H1 (cell line): ENCODE data around the gene C3. TPM values are rescaled to one million over a fixed set of nuclear protein-coding genes. Genes with fewer than 3 reads are reported as not detected.

Experiments used
- CBX8 ChIP-seq: fragments of 300-800, 300-1000 bp; sonication (generic); IDR thresholded peaks from 2 replicates; pipeline ENCODE4 v1.7.1; 2016; ENCODE audit warnings: low read depth, low read length, borderline replicate concordance
- CREB1 ChIP-seq: IDR thresholded peaks from 2 replicates; pipeline ENCODE4 v1.6.1; 2012; ENCODE audit warnings: inconsistent platforms
- MAFK ChIP-seq: IDR thresholded peaks from 2 replicates; pipeline ENCODE4 v1.6.1; 2012; ENCODE audit warnings: low read depth, mild to moderate bottlenecking, improper control_type of control experiment, low read length
- POLR2A ChIP-seq, 2 experiments: IDR thresholded peaks; 1 replicate in 1 of 2; 2 replicates in 1 of 2; pipeline ENCODE4 v1.6.1; 2011; ENCODE audit warnings: low read depth in 2 of 2, low read length in 2 of 2, mild to moderate bottlenecking in 2 of 2; ENCODE audit errors: control extremely low read depth in 1 of 2
- POLR2AphosphoS5 ChIP-seq: IDR thresholded peaks from 2 replicates; pipeline ENCODE4 v1.6.1; 2011; ENCODE audit warnings: low read depth, low read length
- RAD21 ChIP-seq, 2 experiments: IDR thresholded peaks in 1 of 2; conservative IDR thresholded peaks in 1 of 2; 2 replicates each; pipeline ENCODE4 v1.6.1; 2011; ENCODE audit warnings: low read depth in 2 of 2, low read length in 2 of 2, improper control_type of control experiment in 1 of 2, inconsistent platforms in 1 of 2, mild to moderate bottlenecking in 1 of 2, moderate library complexity in 1 of 2
- ZNF274 ChIP-seq: IDR thresholded peaks from 2 replicates; pipeline ENCODE4 v1.7.0; 2012; ENCODE audit warnings: low read length, borderline replicate concordance; ENCODE audit errors: extremely low read depth
- polyA plus RNA-seq, 7 experiments: library from polyadenylated mRNA; depleted of rRNA in 3 of 7; stranded (reverse) in 5 of 7; unstranded in 2 of 7; fragments of >200 nt in 5 of 7; fragments of 200-250 nt in 2 of 7; gene quantifications; 1 replicate in 5 of 7; 2 replicates in 1 of 7; 4 replicates in 1 of 7; pipeline versions ENCODE4 v1.2.1 to v1.2.3, GENCODE V29; 2011 to 2013; ENCODE audit warnings: missing spikeins in 2 of 7, mixed read lengths in 2 of 7
- total RNA-seq: library from RNA; stranded (reverse); fragmentation: NEBNext Ultra II Directional; extraction: Animal tissue kit (Norgen Biotek cat#: 25700); gene quantifications from 2 replicates; pipeline ENCODE4 v1.2.1, GENCODE V29; 2021
- TF ChIP-seq, protein P1 (sequence below): fragments of 300-600 bp; sonication (generic); IDR thresholded peaks from 2 replicates; pipeline ENCODE4 v1.7.1; 2012; ENCODE audit warnings: low read length, moderate library complexity, mild to moderate bottlenecking, inconsistent platforms; ENCODE audit not compliant: insufficient replicate concordance
- TF ChIP-seq, protein P2 (sequence below): IDR thresholded peaks from 2 replicates; pipeline ENCODE4 v1.6.1; 2011; ENCODE audit warnings: low read depth, mild to moderate bottlenecking, low read length; ENCODE audit not compliant: insufficient read depth

The C3 gene
- total and polyA plus RNA-seq, 2 of the 8 experiments (the other 6 are each of a cell fraction or from before 2014, with no cell fraction given): 6.4 to 12.8 TPM

DNA sequence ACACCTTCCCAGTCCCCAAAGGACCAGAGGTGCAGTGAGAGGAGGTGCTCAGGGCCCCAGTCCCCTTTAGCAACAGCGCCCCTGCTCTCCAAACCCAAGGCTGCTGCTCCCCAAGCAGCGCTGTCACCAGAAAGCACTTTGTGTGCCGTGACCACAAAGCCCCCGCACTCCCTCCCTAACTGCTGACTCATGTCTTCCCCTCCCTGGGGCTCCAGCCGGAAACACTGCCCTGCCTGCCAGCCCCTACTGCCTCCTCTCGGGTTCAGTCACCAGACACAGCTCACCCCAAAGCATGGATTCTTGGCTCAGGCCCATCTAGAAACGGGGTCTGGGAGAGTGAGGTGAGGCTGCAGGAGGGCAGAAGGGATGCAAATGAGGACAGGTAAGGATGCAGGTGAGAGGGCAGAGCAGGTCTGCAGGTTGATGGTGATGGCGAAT, 45.6 kb downstream of the C3 start (continued):
- TF ChIP-seq, protein P1, sequence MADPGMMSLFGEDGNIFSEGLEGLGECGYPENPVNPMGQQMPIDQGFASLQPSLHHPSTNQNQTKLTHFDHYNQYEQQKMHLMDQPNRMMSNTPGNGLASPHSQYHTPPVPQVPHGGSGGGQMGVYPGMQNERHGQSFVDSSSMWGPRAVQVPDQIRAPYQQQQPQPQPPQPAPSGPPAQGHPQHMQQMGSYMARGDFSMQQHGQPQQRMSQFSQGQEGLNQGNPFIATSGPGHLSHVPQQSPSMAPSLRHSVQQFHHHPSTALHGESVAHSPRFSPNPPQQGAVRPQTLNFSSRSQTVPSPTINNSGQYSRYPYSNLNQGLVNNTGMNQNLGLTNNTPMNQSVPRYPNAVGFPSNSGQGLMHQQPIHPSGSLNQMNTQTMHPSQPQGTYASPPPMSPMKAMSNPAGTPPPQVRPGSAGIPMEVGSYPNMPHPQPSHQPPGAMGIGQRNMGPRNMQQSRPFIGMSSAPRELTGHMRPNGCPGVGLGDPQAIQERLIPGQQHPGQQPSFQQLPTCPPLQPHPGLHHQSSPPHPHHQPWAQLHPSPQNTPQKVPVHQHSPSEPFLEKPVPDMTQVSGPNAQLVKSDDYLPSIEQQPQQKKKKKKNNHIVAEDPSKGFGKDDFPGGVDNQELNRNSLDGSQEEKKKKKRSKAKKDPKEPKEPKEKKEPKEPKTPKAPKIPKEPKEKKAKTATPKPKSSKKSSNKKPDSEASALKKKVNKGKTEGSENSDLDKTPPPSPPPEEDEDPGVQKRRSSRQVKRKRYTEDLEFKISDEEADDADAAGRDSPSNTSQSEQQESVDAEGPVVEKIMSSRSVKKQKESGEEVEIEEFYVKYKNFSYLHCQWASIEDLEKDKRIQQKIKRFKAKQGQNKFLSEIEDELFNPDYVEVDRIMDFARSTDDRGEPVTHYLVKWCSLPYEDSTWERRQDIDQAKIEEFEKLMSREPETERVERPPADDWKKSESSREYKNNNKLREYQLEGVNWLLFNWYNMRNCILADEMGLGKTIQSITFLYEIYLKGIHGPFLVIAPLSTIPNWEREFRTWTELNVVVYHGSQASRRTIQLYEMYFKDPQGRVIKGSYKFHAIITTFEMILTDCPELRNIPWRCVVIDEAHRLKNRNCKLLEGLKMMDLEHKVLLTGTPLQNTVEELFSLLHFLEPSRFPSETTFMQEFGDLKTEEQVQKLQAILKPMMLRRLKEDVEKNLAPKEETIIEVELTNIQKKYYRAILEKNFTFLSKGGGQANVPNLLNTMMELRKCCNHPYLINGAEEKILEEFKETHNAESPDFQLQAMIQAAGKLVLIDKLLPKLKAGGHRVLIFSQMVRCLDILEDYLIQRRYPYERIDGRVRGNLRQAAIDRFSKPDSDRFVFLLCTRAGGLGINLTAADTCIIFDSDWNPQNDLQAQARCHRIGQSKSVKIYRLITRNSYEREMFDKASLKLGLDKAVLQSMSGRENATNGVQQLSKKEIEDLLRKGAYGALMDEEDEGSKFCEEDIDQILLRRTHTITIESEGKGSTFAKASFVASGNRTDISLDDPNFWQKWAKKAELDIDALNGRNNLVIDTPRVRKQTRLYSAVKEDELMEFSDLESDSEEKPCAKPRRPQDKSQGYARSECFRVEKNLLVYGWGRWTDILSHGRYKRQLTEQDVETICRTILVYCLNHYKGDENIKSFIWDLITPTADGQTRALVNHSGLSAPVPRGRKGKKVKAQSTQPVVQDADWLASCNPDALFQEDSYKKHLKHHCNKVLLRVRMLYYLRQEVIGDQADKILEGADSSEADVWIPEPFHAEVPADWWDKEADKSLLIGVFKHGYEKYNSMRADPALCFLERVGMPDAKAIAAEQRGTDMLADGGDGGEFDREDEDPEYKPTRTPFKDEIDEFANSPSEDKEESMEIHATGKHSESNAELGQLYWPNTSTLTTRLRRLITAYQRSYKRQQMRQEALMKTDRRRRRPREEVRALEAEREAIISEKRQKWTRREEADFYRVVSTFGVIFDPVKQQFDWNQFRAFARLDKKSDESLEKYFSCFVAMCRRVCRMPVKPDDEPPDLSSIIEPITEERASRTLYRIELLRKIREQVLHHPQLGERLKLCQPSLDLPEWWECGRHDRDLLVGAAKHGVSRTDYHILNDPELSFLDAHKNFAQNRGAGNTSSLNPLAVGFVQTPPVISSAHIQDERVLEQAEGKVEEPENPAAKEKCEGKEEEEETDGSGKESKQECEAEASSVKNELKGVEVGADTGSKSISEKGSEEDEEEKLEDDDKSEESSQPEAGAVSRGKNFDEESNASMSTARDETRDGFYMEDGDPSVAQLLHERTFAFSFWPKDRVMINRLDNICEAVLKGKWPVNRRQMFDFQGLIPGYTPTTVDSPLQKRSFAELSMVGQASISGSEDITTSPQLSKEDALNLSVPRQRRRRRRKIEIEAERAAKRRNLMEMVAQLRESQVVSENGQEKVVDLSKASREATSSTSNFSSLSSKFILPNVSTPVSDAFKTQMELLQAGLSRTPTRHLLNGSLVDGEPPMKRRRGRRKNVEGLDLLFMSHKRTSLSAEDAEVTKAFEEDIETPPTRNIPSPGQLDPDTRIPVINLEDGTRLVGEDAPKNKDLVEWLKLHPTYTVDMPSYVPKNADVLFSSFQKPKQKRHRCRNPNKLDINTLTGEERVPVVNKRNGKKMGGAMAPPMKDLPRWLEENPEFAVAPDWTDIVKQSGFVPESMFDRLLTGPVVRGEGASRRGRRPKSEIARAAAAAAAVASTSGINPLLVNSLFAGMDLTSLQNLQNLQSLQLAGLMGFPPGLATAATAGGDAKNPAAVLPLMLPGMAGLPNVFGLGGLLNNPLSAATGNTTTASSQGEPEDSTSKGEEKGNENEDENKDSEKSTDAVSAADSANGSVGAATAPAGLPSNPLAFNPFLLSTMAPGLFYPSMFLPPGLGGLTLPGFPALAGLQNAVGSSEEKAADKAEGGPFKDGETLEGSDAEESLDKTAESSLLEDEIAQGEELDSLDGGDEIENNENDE: no peak
- TF ChIP-seq POLR2AphosphoS5: 0 out of 2 replicates have a peak, but pooled peaks have one; percentile 20
- TF ChIP-seq ZNF274: no peak
- TF ChIP-seq POLR2A (IDR thresholded peaks at IDR 0.05; ENCODE audit: control extremely low read depth in 1 of 2, low read depth in 2 of 2, low read length in 2 of 2): peak in 1 of 2 experiments; percentile 45; a peak in 1 of 3 replicates
- TF ChIP-seq MAFK: peak; percentile 97
- TF ChIP-seq CBX8: no peak
- TF ChIP-seq RAD21 (IDR thresholded peaks at IDR 0.05 in 1 of 2, conservative IDR thresholded peaks at IDR 0.05 in 1 of 2; ENCODE audit: low read depth in 2 of 2, low read length in 2 of 2): peak in 1 of 2 experiments; percentile 16; a peak in 1 of 4 replicates
- TF ChIP-seq, protein P2, sequence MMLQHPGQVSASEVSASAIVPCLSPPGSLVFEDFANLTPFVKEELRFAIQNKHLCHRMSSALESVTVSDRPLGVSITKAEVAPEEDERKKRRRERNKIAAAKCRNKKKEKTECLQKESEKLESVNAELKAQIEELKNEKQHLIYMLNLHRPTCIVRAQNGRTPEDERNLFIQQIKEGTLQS: no peak
- 0 out of 2 replicates have a peak, but pooled peaks have one; percentile 18 for TF ChIP-seq CREB1
- TF ChIP-seq, all 59 proteins: peak for 9
